Neural progenitor cell (in vitro differentiated cells): Measurements from ENCODE around the gene PPM1E. TPM values are rescaled to one million over a fixed set of nuclear protein-coding genes. Genes with fewer than 3 reads are reported as not detected.
A peak's percentile ranks its signal among the peaks of the same experiment; 100 is the strongest.

Experiments
- DNase-seq: peaks from one replicate; pipeline ENCODE4 v3.0.0-alpha.2; 2016; ENCODE audit warnings: low spot score
- H2AFZ ChIP-seq: fragments of 200-600 bp; sonication (generic); replicated peaks from 2 replicates; pipeline ENCODE4 v1.6.1; 2016; ENCODE audit warnings: antibody characterized with exemption
- H3F3A ChIP-seq: fragments of 200-600 bp; sonication (generic); 2 replicates; pipeline ENCODE4 v1.6.1; 2016; ENCODE audit warnings: antibody characterized with exemption, low read depth
- H3K27ac ChIP-seq: fragments of 200-600 bp; sonication (generic); 2 replicates; pipeline ENCODE4 v1.5.1; 2016; ENCODE audit warnings: mild to moderate bottlenecking
- H3K27me3 ChIP-seq: fragments of 200-600 bp; sonication (generic); 2 replicates; pipeline ENCODE4 v1.6.1; 2016; ENCODE audit warnings: mild to moderate bottlenecking, moderate library complexity
- H3K36me3 ChIP-seq: fragments of 200-600 bp; sonication (generic); 2 replicates; pipeline ENCODE4 v1.5.1; 2016
- H3K4me1 ChIP-seq: fragments of 200-600 bp; sonication (generic); 2 replicates; pipeline ENCODE4 v1.6.1; 2016; ENCODE audit warnings: mixed run types
- H3K4me2 ChIP-seq: fragments of 200-600 bp; sonication (generic); 2 replicates; pipeline ENCODE4 v1.6.1; 2016
- H3K4me3 ChIP-seq: fragments of 200-600 bp; sonication (generic); 2 replicates; pipeline ENCODE4 v1.5.1; 2016
- H3K79me2 ChIP-seq: fragments of 200-600 bp; sonication (generic); 2 replicates; pipeline ENCODE4 v1.6.1; 2016; ENCODE audit warnings: low read depth
- H3K9ac ChIP-seq: fragments of 200-600 bp; sonication (generic); 2 replicates; pipeline ENCODE4 v1.6.1; 2016
- H3K9me3 ChIP-seq: fragments of 200-600 bp; sonication (generic); 2 replicates; pipeline ENCODE4 v1.5.1; 2016; ENCODE audit warnings: low read depth
- H4K20me1 ChIP-seq: fragments of 200-600 bp; sonication (generic); 2 replicates; pipeline ENCODE4 v1.6.1; 2016; ENCODE audit warnings: low read depth
- H3K27ac Mint-ChIP-seq: 3 replicates; pipeline ENCODE4 v1.8.0; 2021; ENCODE audit warnings: mixed read lengths
- H3K27me3 Mint-ChIP-seq: 2 replicates; pipeline ENCODE4 v1.8.0; 2022; ENCODE audit warnings: low read depth, mild to moderate bottlenecking, inconsistent platforms, moderate library complexity, mixed read lengths; ENCODE audit not compliant: insufficient read depth
- H3K36me3 Mint-ChIP-seq: 3 replicates; pipeline ENCODE4 v1.8.0; 2021; ENCODE audit warnings: mixed read lengths
- H3K4me1 Mint-ChIP-seq: 3 replicates; pipeline ENCODE4 v1.8.0; 2021; ENCODE audit warnings: mixed read lengths
- H3K4me3 Mint-ChIP-seq: 3 replicates; pipeline ENCODE4 v1.8.0; 2021; ENCODE audit warnings: mild to moderate bottlenecking, moderate library complexity, mixed read lengths
- H3K9me3 Mint-ChIP-seq: 3 replicates; pipeline ENCODE4 v1.8.0; 2020; ENCODE audit warnings: mixed read lengths
- CTCF ChIP-seq: fragments of 200-600 bp; sonication (generic); IDR thresholded peaks from 2 replicates; pipeline ENCODE4 v1.5.1; 2017; ENCODE audit warnings: antibody characterized with exemption, mild to moderate bottlenecking
- EZH2 ChIP-seq: fragments of 200-600 bp; sonication (generic); IDR thresholded peaks from 2 replicates; pipeline ENCODE4 v1.6.1; 2017; ENCODE audit warnings: antibody characterized with exemption, mild to moderate bottlenecking, moderate library complexity
- EZH2phosphoT487 ChIP-seq: fragments of 200-600 bp; sonication (generic); IDR thresholded peaks from 2 replicates; pipeline ENCODE4 v1.6.1; 2017; ENCODE audit warnings: antibody characterized with exemption
- total RNA-seq: library from RNA; depleted of rRNA; stranded (reverse); fragments of >200 nt; gene quantifications from 2 replicates; pipeline ENCODE4 v1.2.3, GENCODE V29; 2015; ENCODE audit warnings: low replicate concordance

PPM1E gene
- total RNA-seq, 1 donor from 2014 or later, result 18.8 TPM

GRCh38 chr17:58884161-58884560 lies 128.5 kb downstream of the PPM1E start:
- H3K4me2 ChIP-seq, result no peak overlapping the region
- H3K79me2 ChIP-seq, result no peaks in the 10 kb centered on the region
- H3K36me3 Mint-ChIP-seq, result no peaks in the 10 kb centered on the region
- TF ChIP-seq CTCF (no peak), EZH2phosphoT487 (no peak), EZH2 (no peak)
- peak overlapping the region; percentile 18 for H3K27ac Mint-ChIP-seq
- no peaks in the 10 kb centered on the region for H3K4me1 ChIP-seq
- H3K4me3 ChIP-seq, result no peak overlapping the region
- H2AFZ ChIP-seq, result no peak overlapping the region
- no peaks in the 10 kb centered on the region for H4K20me1 ChIP-seq
- no peak for DNase-seq
- no peaks in the 10 kb centered on the region for H3K27me3 ChIP-seq
- H3K9me3 Mint-ChIP-seq, result no peaks in the 10 kb centered on the region
- no peaks in the 10 kb centered on the region for H3F3A ChIP-seq
- H3K27ac ChIP-seq, result no peak overlapping the region
- no peaks in the 10 kb centered on the region for H3K9me3 ChIP-seq
- H3K9ac ChIP-seq, result no peak overlapping the region
- H3K4me3 Mint-ChIP-seq, result no peak overlapping the region
- no peaks in the 10 kb centered on the region for H3K4me1 Mint-ChIP-seq
- H3K36me3 ChIP-seq, result no peaks in the 10 kb centered on the region
- H3K27me3 Mint-ChIP-seq, result no peaks in the 10 kb centered on the region

GRCh38 chr17:58886514-58886913 lies 130.9 kb downstream of the PPM1E start:
- Mint-ChIP-seq H3K9me3 (peaks cover 8% of the 10 kb centered on the region), H3K4me3 (no peak overlapping the region), H3K27ac (no peak overlapping the region), H3K4me1 (no peaks in the 10 kb centered on the region), H3K27me3 (no peaks in the 10 kb centered on the region), H3K36me3 (peaks cover 2% of the 10 kb centered on the region)
- Histone ChIP-seq H3K4me2 (no peak overlapping the region), H3K4me1 (no peaks in the 10 kb centered on the region), H3K9me3 (no peaks in the 10 kb centered on the region), H3K27ac (no peak overlapping the region), H2AFZ (no peak overlapping the region), H3K36me3 (no peaks in the 10 kb centered on the region), H3K79me2 (no peaks in the 10 kb centered on the region), H4K20me1 (no peaks in the 10 kb centered on the region), H3K27me3 (no peaks in the 10 kb centered on the region), H3K4me3 (no peak overlapping the region), H3F3A (no peaks in the 10 kb centered on the region), H3K9ac (no peak overlapping the region)
- no peak for DNase-seq
- TF ChIP-seq CTCF (no peak), EZH2 (no peak), EZH2phosphoT487 (no peak)

GRCh38 chr17:58889928-58890327 lies 134.3 kb downstream of the PPM1E start:
- Histone ChIP-seq H3K79me2 (no peaks in the 10 kb centered on the region), H3K9ac (no peak overlapping the region), H3K36me3 (no peaks in the 10 kb centered on the region), H3F3A (no peaks in the 10 kb centered on the region), H3K4me2 (no peak overlapping the region), H3K27ac (no peak overlapping the region), H3K4me1 (no peaks in the 10 kb centered on the region), H3K4me3 (no peak overlapping the region), H2AFZ (no peak overlapping the region), H3K9me3 (no peaks in the 10 kb centered on the region), H3K27me3 (no peaks in the 10 kb centered on the region), H4K20me1 (no peaks in the 10 kb centered on the region)
- peaks cover 4% of the 10 kb centered on the region for H3K36me3 Mint-ChIP-seq
- H3K27me3 Mint-ChIP-seq, result no peaks in the 10 kb centered on the region
- H3K4me1 Mint-ChIP-seq, result no peaks in the 10 kb centered on the region
- H3K27ac Mint-ChIP-seq, result no peak overlapping the region
- no peak for TF ChIP-seq EZH2phosphoT487
- TF ChIP-seq CTCF, result no peak
- TF ChIP-seq EZH2, result no peak
- no peak overlapping the region for H3K4me3 Mint-ChIP-seq
- DNase-seq, result no peak
- H3K9me3 Mint-ChIP-seq, result peaks cover 14% of the 10 kb centered on the region

- no peaks in the 10 kb centered on the region for H3K79me2 ChIP-seq
- Mint-ChIP-seq H3K9me3 (peaks cover 24% of the 10 kb centered on the region), H3K4me1 (no peaks in the 10 kb centered on the region), H3K36me3 (peaks cover 14% of the 10 kb centered on the region), H3K4me3 (no peak overlapping the region), H3K27me3 (peaks cover 2% of the 10 kb centered on the region), H3K27ac (no peak overlapping the region)
- no peaks in the 10 kb centered on the region for H3F3A ChIP-seq
- no peaks in the 10 kb centered on the region for H4K20me1 ChIP-seq
- no peak overlapping the region for H3K4me3 ChIP-seq
- no peaks in the 10 kb centered on the region for H3K9me3 ChIP-seq
- H3K27me3 ChIP-seq, result no peaks in the 10 kb centered on the region
- no peak overlapping the region for H3K9ac ChIP-seq
- no peaks in the 10 kb centered on the region for H3K36me3 ChIP-seq
- no peak overlapping the region for H2AFZ ChIP-seq
- no peaks in the 10 kb centered on the region for H3K4me1 ChIP-seq
- no peak overlapping the region for H3K4me2 ChIP-seq
- TF ChIP-seq EZH2phosphoT487, result no peak
- TF ChIP-seq EZH2, result no peak
- TF ChIP-seq CTCF, result no peak
- DNase-seq, result no peak
- no peak overlapping the region for H3K27ac ChIP-seq
These were observed 143.5 kb downstream of the PPM1E start for GRCh38 chr17:58899191-58899590.
